HEK293 (cell line): ENCODE results near the gene RGS19.

Source experiments
- CTCF ChIA-PET: fragments of 350-600 bp; formaldehyde crosslinking; extraction: SDS; loops from one replicate; lab custom pipeline; 2021; ENCODE audit warnings: antibody characterized with exemption; lab: Yijun Ruan, JAX
- POLR2A ChIA-PET: fragments of 300-600 bp; formaldehyde crosslinking; extraction: SDS; loops from one replicate; lab custom pipeline; 2020; ENCODE audit warnings: antibody characterized with exemption, inconsistent platforms; lab: Yijun Ruan, JAX
- H3K27ac ChIP-seq: fragments of 200-500 bp; sonication (Bioruptor generic); 2 replicates; pipeline ENCODE4 v1.5.1; 2014; ENCODE audit warnings: low read depth, low read length, control low read depth, inconsistent platforms; ENCODE audit errors: extremely low read depth
- H3K36me3 ChIP-seq, 2 experiments: fragments of 200-500 bp in 1 of 2; sonication (Bioruptor generic) in 1 of 2; 1 replicate in 1 of 2; 2 replicates in 1 of 2; pipeline ENCODE4 v1.5.1; 2014 to 2017; ENCODE audit warnings: inconsistent platforms in 2 of 2, low read length in 2 of 2; ENCODE audit not compliant: control insufficient read depth in 2 of 2, insufficient read depth in 1 of 2
- H3K4me1 ChIP-seq: fragments of 200-500 bp; sonication (Bioruptor generic); 2 replicates; pipeline ENCODE4 v1.5.1; 2014; ENCODE audit warnings: mild to moderate bottlenecking, low read length, inconsistent platforms; ENCODE audit not compliant: control insufficient read depth, insufficient read depth
- H3K4me3 ChIP-seq: 2 replicates; pipeline ENCODE4 v1.5.1; 2011; ENCODE audit warnings: low read depth, mild to moderate bottlenecking, control low read depth, low read length, moderate library complexity
- H3K9me3 ChIP-seq: fragments of 200-500 bp; sonication (Bioruptor generic); 2 replicates; pipeline ENCODE4 v1.5.1; 2014; ENCODE audit warnings: low read depth, low read length, inconsistent platforms; ENCODE audit not compliant: control insufficient read depth, insufficient read depth
- AEBP2 ChIP-seq: fragments of 450-650 bp; formaldehyde crosslinking; IDR thresholded peaks from 2 replicates; pipeline ENCODE4 v1.5.1; 2016; ENCODE audit warnings: missing biosample characterization, missing genetic modification characterization, borderline replicate concordance
- HOXD13 ChIP-seq: sonication (generic); formaldehyde crosslinking; IDR thresholded peaks from 2 replicates; pipeline ENCODE4 v1.8.0; 2022; ENCODE audit warnings: missing genetic modification reagents, borderline replicate concordance
- KLF1 ChIP-seq: fragments of 450-650 bp; formaldehyde crosslinking; IDR thresholded peaks from 2 replicates; pipeline ENCODE4 v1.5.1; 2016; ENCODE audit warnings: missing biosample characterization, missing genetic modification characterization
- PBX3 ChIP-seq: sonication (generic); formaldehyde crosslinking; IDR thresholded peaks from 2 replicates; pipeline ENCODE4 v1.8.1; 2022; ENCODE audit warnings: mild to moderate bottlenecking, moderate library complexity, missing genetic modification reagents
- REST ChIP-seq: fragments of 450-650 bp; formaldehyde crosslinking; IDR thresholded peaks from 2 replicates; pipeline ENCODE4 v1.5.1; 2016; ENCODE audit warnings: missing biosample characterization, missing genetic modification characterization
- ZBTB17 ChIP-seq: fragments of 450-650 bp; formaldehyde crosslinking; IDR thresholded peaks from 2 replicates; pipeline ENCODE4 v1.5.1; 2016; ENCODE audit warnings: missing biosample characterization, missing genetic modification characterization
- ZFP37 ChIP-seq: fragments of 450-650 bp; formaldehyde crosslinking; IDR thresholded peaks from 2 replicates; pipeline ENCODE4 v1.5.1; 2016; ENCODE audit warnings: missing biosample characterization, missing genetic modification characterization
- ZNF114 ChIP-seq: fragments of 450-650 bp; formaldehyde crosslinking; IDR thresholded peaks from 2 replicates; pipeline ENCODE4 v1.5.0; 2017; ENCODE audit warnings: missing biosample characterization, missing genetic modification characterization
- ZNF174 ChIP-seq: fragments of 450-650 bp; formaldehyde crosslinking; IDR thresholded peaks from 2 replicates; pipeline ENCODE4 v1.5.0; 2017; ENCODE audit warnings: missing biosample characterization, mild to moderate bottlenecking, missing genetic modification characterization
- ZNF175 ChIP-seq: fragments of 450-650 bp; formaldehyde crosslinking; IDR thresholded peaks from 2 replicates; pipeline ENCODE4 v1.5.1; 2016; ENCODE audit warnings: missing biosample characterization, missing genetic modification characterization
- ZNF280C ChIP-seq: fragments of 450-650 bp; formaldehyde crosslinking; IDR thresholded peaks from 2 replicates; pipeline ENCODE4 v1.5.1; 2016; ENCODE audit warnings: missing biosample characterization, missing genetic modification characterization
- ZNF391 ChIP-seq: fragments of 450-650 bp; formaldehyde crosslinking; IDR thresholded peaks from 2 replicates; pipeline ENCODE4 v1.5.1; 2016; ENCODE audit warnings: low read depth, missing biosample characterization, missing genetic modification characterization, borderline replicate concordance
- ZNF473 ChIP-seq: fragments of 450-650 bp; formaldehyde crosslinking; IDR thresholded peaks from 2 replicates; pipeline ENCODE4 v1.5.1; 2017; ENCODE audit warnings: missing biosample characterization, missing genetic modification characterization
- ZNF548 ChIP-seq: fragments of 450-650 bp; formaldehyde crosslinking; IDR thresholded peaks from 2 replicates; pipeline ENCODE4 v1.5.1; 2016; ENCODE audit warnings: missing biosample characterization, missing genetic modification characterization
- ZNF571 ChIP-seq: fragments of 450-650 bp; formaldehyde crosslinking; IDR thresholded peaks from 2 replicates; pipeline ENCODE4 v1.5.0; 2017; ENCODE audit warnings: missing biosample characterization, missing genetic modification characterization
- ZNF664 ChIP-seq: fragments of 450-650 bp; formaldehyde crosslinking; IDR thresholded peaks from 2 replicates; pipeline ENCODE4 v1.5.1; 2016; ENCODE audit warnings: missing biosample characterization, missing genetic modification characterization
- ZNF704 ChIP-seq: fragments of 450-650 bp; formaldehyde crosslinking; IDR thresholded peaks from 2 replicates; pipeline ENCODE4 v1.5.1; 2016; ENCODE audit warnings: missing biosample characterization, missing genetic modification characterization
- ZNF777 ChIP-seq: fragments of 450-650 bp; formaldehyde crosslinking; IDR thresholded peaks from 2 replicates; pipeline ENCODE4 v1.5.1; 2017; ENCODE audit warnings: missing biosample characterization, missing genetic modification characterization, borderline replicate concordance
- ZNF791 ChIP-seq: fragments of 450-650 bp; formaldehyde crosslinking; IDR thresholded peaks from 2 replicates; pipeline ENCODE4 v1.5.1; 2016; ENCODE audit warnings: missing biosample characterization, missing genetic modification characterization

Gene RGS19

GRCh38 chr20:64025826-64026412 is 53.4 kb downstream of the RGS19 start:
- no peak overlapping the region for H3K4me3 ChIP-seq
- TF ChIP-seq KLF1 = peak; percentile 53; the same call in 1 of the 2 replicates
- no peak for TF ChIP-seq ZNF571 (tag by site-specific recombination)
- TF ChIP-seq, all 188 proteins: peak for 1
- ChIA-PET CTCF (no interaction called here), POLR2A (interaction anchor here (0.7 kb wide), 1 partner anchor 233 kb away, joined by 3 read pairs; no protein-coding TSS in a partner anchor)
- H3K4me1 ChIP-seq = peaks cover 9% of the 10 kb centered on the region
- peaks cover 0 to 98% of the 10 kb centered on the region in 2 experiments; a peak in 2 of 3 replicates for H3K36me3 ChIP-seq
- no peaks in the 10 kb centered on the region for H3K9me3 ChIP-seq
- H3K27ac ChIP-seq = no peak overlapping the region

- POLR2A ChIA-PET = no interaction called here
- no peak overlapping the region for H3K4me3 ChIP-seq
- TF ChIP-seq PBX3 (CRISPR knock-in tag) (no peak), ZNF664 (no peak), HOXD13 (no peak), ZNF473 (tag by site-specific recombination) (no peak), ZNF704 (tag by site-specific recombination) (no peak), ZBTB17 (tag by site-specific recombination) (no peak), ZNF791 (no peak), ZNF571 (tag by site-specific recombination) (no peak), ZNF391 (tag by site-specific recombination) (no peak), ZNF114 (no peak), ZNF175 (tag by site-specific recombination) (no peak), ZNF777 (no peak), ZNF174 (tag by site-specific recombination) (no peak)
- H3K27ac ChIP-seq = no peak overlapping the region
- CTCF ChIA-PET = interaction anchor here (0.7 kb wide), 1 partner anchor 13 kb away, joined by 4 read pairs; no protein-coding TSS in a partner anchor
- peaks cover 4% of the 10 kb centered on the region for H3K4me1 ChIP-seq
- H3K9me3 ChIP-seq = no peaks in the 10 kb centered on the region
- peaks cover 0 to 95% of the 10 kb centered on the region in 2 experiments; a peak in 2 of 3 replicates for H3K36me3 ChIP-seq
Observed at GRCh38 chr20:64025101-64025825, 54.1 kb downstream of the RGS19 start.

GRCh38 chr20:64024141-64024990 is 55.0 kb downstream of the RGS19 start:
- no peaks in the 10 kb centered on the region for H3K9me3 ChIP-seq
- POLR2A ChIA-PET = no interaction called here
- no peaks in the 10 kb centered on the region for H3K4me1 ChIP-seq
- H3K27ac ChIP-seq = no peak overlapping the region
- CTCF ChIA-PET = interaction anchor here (0.7 kb wide), 1 partner anchor 14 kb away, joined by 4 read pairs; no protein-coding TSS in a partner anchor
- H3K36me3 ChIP-seq = peaks cover 0 to 93% of the 10 kb centered on the region in 2 experiments; a peak in 2 of 3 replicates
- H3K4me3 ChIP-seq = no peak overlapping the region
- TF ChIP-seq ZNF280C (tag by site-specific recombination) = no peak
- no peak for TF ChIP-seq ZNF548 (tag by site-specific recombination)
- TF ChIP-seq ZFP37 (tag by site-specific recombination) = no peak
- no peak for TF ChIP-seq AEBP2 (tag by site-specific recombination)
- TF ChIP-seq REST (tag by site-specific recombination) = peak; percentile 54; the same call in 1 of the 2 replicates
